ENCODE results near the gene ATP5MC3.

- TF ChIP-seq CTCF (IDR thresholded peaks at IDR 0.05; ENCODE audit: low read length) (no peak), EZH2 (optimal IDR thresholded peaks at IDR 0.05; ENCODE audit: low read depth, low read length) (no peak), EZH2phosphoT487 (IDR thresholded peaks at IDR 0.05; ENCODE audit: low read length) (no peak)
Measured at GRCh38 chr2:175143191-175143590, 38.3 kb downstream of the ATP5MC3 start.

Data from MM.1S (cell line).